Measurements from ENCODE around the gene DNAJB12.

The DNAJB12 gene

DNA sequence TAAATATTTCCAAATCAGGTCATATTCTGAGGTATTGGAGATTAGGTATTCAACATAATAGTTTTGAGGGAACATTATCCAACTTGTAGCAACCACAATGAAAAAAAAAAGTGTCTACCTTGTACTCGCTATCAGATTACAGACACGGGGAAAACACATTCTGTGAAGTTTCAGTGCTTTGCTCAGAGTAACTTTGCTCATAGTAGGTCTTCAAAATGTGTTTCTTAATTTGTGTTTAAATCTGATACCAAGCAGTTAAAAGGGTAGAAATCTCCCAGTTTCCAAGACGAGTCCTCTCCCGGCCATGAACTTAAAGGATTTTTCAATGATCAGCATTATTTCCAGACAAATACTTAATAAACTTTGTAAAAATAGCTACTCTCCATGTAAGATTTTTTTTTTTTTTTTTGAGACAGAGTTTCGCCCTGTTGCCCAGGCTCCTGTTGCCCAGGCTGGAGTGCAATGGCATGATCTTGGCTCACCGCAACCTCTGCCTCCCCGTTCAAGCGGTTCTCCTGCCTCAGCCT, 41.8 kb downstream of the DNAJB12 start:
- no peaks in the 10 kb centered on the region for H3K36me3 ChIP-seq (ENCODE audit: control insufficient read depth in 2 of 2, insufficient read depth in 1 of 2, low read length in 2 of 2)
- ChIA-PET POLR2A (interaction anchor here (0.7 kb wide), 1 partner anchor 39 kb away, joined by 3 read pairs; the partner anchor contains the start of gene DDIT4), CTCF (no interaction called here)
- 0 out of 2 replicates have a peak, but pooled peaks cover 2% of the 10 kb centered on the region for H3K4me1 ChIP-seq (ENCODE audit: control insufficient read depth, insufficient read depth, low read length)
- no peak overlapping the region for H3K27ac ChIP-seq (ENCODE audit: extremely low read depth, low read depth, low read length)
- no peak overlapping the region for H3K4me3 ChIP-seq (ENCODE audit: low read depth, low read length)
- TF ChIP-seq SCRT2 (tag by site-specific recombination; IDR thresholded peaks at IDR 0.05) (peak; percentile 52; the same call in 1 of the 2 replicates), ZNF292 (tag by site-specific recombination; IDR thresholded peaks at IDR 0.05; ENCODE audit: borderline replicate concordance, low read depth) (no peak), ZNF112 (tag by site-specific recombination; IDR thresholded peaks at IDR 0.05) (no peak)
- H3K9me3 ChIP-seq (ENCODE audit: control insufficient read depth, insufficient read depth, low read depth, low read length) = no peaks in the 10 kb centered on the region

DNA sequence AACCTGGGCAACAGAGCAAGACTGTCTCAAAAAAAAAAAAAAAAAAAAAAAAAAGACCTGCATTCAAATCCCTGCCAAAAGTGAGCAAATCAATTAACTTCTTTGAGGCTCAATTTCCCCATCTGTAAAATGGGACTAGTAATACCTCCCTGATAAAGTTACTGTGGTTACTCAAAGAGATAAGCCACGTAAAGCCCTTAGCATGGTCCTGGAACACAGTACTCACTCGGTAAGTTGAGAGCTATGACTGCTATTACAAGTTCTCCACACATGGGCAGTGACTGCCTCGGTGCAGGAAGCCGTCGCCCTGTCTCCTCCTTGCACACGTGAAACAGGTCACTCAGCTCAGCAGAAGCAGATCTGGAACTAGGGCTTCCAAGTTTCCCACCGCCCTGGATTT, 43.1 kb downstream of the DNAJB12 start:
- H3K4me1 ChIP-seq (ENCODE audit: control insufficient read depth, insufficient read depth, low read length) = 0 out of 2 replicates have a peak, but pooled peaks cover 2% of the 10 kb centered on the region
- H3K4me3 ChIP-seq (ENCODE audit: low read depth, low read length) = no peak overlapping the region
- TF ChIP-seq, protein P1, sequence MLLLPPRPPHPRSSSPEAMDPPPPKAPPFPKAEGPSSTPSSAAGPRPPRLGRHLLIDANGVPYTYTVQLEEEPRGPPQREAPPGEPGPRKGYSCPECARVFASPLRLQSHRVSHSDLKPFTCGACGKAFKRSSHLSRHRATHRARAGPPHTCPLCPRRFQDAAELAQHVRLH (tag by site-specific recombination; IDR thresholded peaks at IDR 0.05) = peak; percentile 52; the same call in 1 of the 2 replicates
- TF ChIP-seq ZNF155 (tag by site-specific recombination; IDR thresholded peaks at IDR 0.05) (no peak), ZSCAN16 (tag by site-specific recombination; IDR thresholded peaks at IDR 0.05) (no peak), ZNF302 (tag by site-specific recombination; IDR thresholded peaks at IDR 0.05; ENCODE audit: low read depth) (no peak), ZNF561 (tag by site-specific recombination; IDR thresholded peaks at IDR 0.05; ENCODE audit: borderline replicate concordance) (no peak)
- no peaks in the 10 kb centered on the region for H3K9me3 ChIP-seq (ENCODE audit: control insufficient read depth, insufficient read depth, low read depth, low read length)
- H3K36me3 ChIP-seq (ENCODE audit: control insufficient read depth in 2 of 2, insufficient read depth in 1 of 2, low read length in 2 of 2) = no peaks in the 10 kb centered on the region
- CTCF ChIA-PET = no interaction called here
- H3K27ac ChIP-seq (ENCODE audit: extremely low read depth, low read depth, low read length) = no peak overlapping the region
- POLR2A ChIA-PET = no interaction called here

DNA sequence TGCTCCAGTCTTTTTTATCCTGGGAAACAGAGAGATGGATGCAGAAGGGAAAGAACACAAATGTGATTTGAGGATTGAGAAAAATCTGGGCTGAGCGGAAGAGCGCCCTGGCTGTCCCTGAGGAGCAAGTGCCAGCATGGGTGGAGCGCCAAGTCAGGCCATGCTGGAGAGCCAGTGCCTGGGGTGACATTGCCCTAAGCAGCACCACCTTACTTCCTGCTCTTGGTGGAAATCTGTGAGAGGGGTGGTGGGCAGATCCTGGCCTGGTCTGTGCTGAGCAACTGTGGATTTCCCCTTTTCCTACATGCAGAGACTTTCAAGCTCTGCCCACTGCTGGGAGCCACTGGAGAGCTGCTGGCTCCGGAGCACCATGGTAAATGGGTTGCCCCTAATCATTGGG, 44.1 kb downstream of the DNAJB12 start:
- ChIA-PET CTCF (no interaction called here), POLR2A (no interaction called here)
- TF ChIP-seq TRIM28 (IDR thresholded peaks at IDR 0.05; ENCODE audit: borderline replicate concordance, low read length) (no peak), ZNF184 (tag by site-specific recombination; IDR thresholded peaks at IDR 0.05) (no peak), ZNF610 (tag by site-specific recombination; IDR thresholded peaks at IDR 0.05; ENCODE audit: borderline replicate concordance) (no peak), ZNF121 (tag by site-specific recombination; IDR thresholded peaks at IDR 0.05) (no peak), ZBTB21 (tag by site-specific recombination; IDR thresholded peaks at IDR 0.05) (no peak), ZNF223 (tag by site-specific recombination; IDR thresholded peaks at IDR 0.05) (no peak), KLF1 (tag by site-specific recombination; IDR thresholded peaks at IDR 0.05) (no peak), ZNF473 (tag by site-specific recombination; IDR thresholded peaks at IDR 0.05) (no peak), ZNF776 (tag by site-specific recombination; IDR thresholded peaks at IDR 0.05; ENCODE audit: borderline replicate concordance) (no peak), ZNF830 (tag by site-specific recombination; IDR thresholded peaks at IDR 0.05; ENCODE audit: low read depth) (no peak), SCRT1 (tag by site-specific recombination; IDR thresholded peaks at IDR 0.05; ENCODE audit: borderline replicate concordance) (no peak), SETDB1 (IDR thresholded peaks at IDR 0.05; ENCODE audit: insufficient read length, low read length) (no peak)
- no peaks in the 10 kb centered on the region for H3K9me3 ChIP-seq (ENCODE audit: control insufficient read depth, insufficient read depth, low read depth, low read length)
- H3K4me3 ChIP-seq (ENCODE audit: low read depth, low read length) = no peak overlapping the region
- H3K4me1 ChIP-seq (ENCODE audit: control insufficient read depth, insufficient read depth, low read length) = 0 out of 2 replicates have a peak, but pooled peaks cover 2% of the 10 kb centered on the region
- no peak overlapping the region for H3K27ac ChIP-seq (ENCODE audit: extremely low read depth, low read depth, low read length)
- H3K36me3 ChIP-seq (ENCODE audit: control insufficient read depth in 2 of 2, insufficient read depth in 1 of 2, low read length in 2 of 2) = no peaks in the 10 kb centered on the region

DNA sequence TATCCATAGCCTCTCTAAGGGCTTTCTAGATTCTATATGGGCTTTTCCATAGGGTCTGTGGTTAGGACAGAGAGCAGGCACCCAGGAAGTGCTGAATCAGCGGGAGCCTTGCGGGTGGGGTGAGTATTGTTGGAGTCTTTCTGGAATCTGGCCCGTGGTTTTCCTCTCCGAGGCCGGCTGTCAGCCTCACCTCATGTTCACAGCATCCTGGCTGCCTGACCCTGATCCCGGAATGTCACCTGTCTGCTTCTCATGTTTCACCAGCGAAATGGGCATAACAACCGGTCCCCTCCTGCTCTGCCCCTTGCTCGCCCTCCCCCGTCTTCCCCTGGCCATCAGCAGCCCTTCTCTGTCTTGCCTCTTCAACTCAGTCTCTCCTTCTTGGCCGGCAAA, 44.5 kb downstream of the DNAJB12 start:
- ChIA-PET POLR2A (no interaction called here), CTCF (no interaction called here)
- Histone ChIP-seq H3K4me3 (ENCODE audit: low read depth, low read length) (no peak overlapping the region), H3K36me3 (ENCODE audit: control insufficient read depth in 2 of 2, insufficient read depth in 1 of 2, low read length in 2 of 2) (no peaks in the 10 kb centered on the region), H3K27ac (ENCODE audit: extremely low read depth, low read depth, low read length) (no peak overlapping the region), H3K4me1 (ENCODE audit: control insufficient read depth, insufficient read depth, low read length) (no peaks in the 10 kb centered on the region), H3K9me3 (ENCODE audit: control insufficient read depth, insufficient read depth, low read depth, low read length) (no peaks in the 10 kb centered on the region)
- TF ChIP-seq, protein P2, sequence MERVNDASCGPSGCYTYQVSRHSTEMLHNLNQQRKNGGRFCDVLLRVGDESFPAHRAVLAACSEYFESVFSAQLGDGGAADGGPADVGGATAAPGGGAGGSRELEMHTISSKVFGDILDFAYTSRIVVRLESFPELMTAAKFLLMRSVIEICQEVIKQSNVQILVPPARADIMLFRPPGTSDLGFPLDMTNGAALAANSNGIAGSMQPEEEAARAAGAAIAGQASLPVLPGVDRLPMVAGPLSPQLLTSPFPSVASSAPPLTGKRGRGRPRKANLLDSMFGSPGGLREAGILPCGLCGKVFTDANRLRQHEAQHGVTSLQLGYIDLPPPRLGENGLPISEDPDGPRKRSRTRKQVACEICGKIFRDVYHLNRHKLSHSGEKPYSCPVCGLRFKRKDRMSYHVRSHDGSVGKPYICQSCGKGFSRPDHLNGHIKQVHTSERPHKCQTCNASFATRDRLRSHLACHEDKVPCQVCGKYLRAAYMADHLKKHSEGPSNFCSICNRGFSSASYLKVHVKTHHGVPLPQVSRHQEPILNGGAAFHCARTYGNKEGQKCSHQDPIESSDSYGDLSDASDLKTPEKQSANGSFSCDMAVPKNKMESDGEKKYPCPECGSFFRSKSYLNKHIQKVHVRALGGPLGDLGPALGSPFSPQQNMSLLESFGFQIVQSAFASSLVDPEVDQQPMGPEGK (tag by site-specific recombination; IDR thresholded peaks at IDR 0.05) = no peak
- TF ChIP-seq ZNF600 (tag by site-specific recombination; IDR thresholded peaks at IDR 0.05) (no peak), ZBTB17 (tag by site-specific recombination; IDR thresholded peaks at IDR 0.05) (0 out of 2 replicates have a peak, but pooled peaks have one; percentile 24), ZNF335 (tag by site-specific recombination; conservative IDR thresholded peaks at IDR 0.05) (no peak)
